CD4-positive, alpha-beta T cell (primary cell): ENCODE results near the gene TFRC. TPM values are rescaled to one million over a fixed set of nuclear protein-coding genes. Genes with fewer than 3 reads are reported as not detected.
A peak's percentile ranks its signal among the peaks of the same experiment; 100 is the strongest.
"Not testable (repeated sequence)": the region's sequence is repeated elsewhere in the genome, so short reads cannot be mapped to it uniquely, and the experiment has no call there.

ENCODE experiments used
- ATAC-seq: fragments of 200-7000 bp; cut with Tn5 transposase; one replicate; pipeline ENCODE4 v1.10.0; 2022; ENCODE audit warnings: mild to moderate bottlenecking; ENCODE audit not compliant: poor library complexity
- CTCF ChIA-PET: fragments of 350-600 bp; sonication (Branson Sonifier 250); formaldehyde crosslinking; loops from one replicate; lab custom pipeline; 2021; ENCODE audit warnings: antibody characterized with exemption, inconsistent platforms; lab: Charles Lee
- POLR2A ChIA-PET: fragments of 350-600 bp; sonication (Branson Sonifier 250); formaldehyde crosslinking; loops from one replicate; lab custom pipeline; 2021; ENCODE audit warnings: antibody characterized with exemption, inconsistent platforms; lab: Charles Lee
- DNase-seq, 14 experiments: peaks; one replicate each; pipeline ENCODE4 v3.0.0-alpha.2; 2013 to 2020; ENCODE audit warnings: mixed read lengths in 2 of 14
- H3K27ac ChIP-seq, 2 donors: one replicate each; pipeline versions ENCODE4 v1.5.1 to v1.7.0; 2013; ENCODE audit warnings: low read length in 2 of 2, low read depth in 1 of 2, mild to moderate bottlenecking in 1 of 2
- H3K27me3 ChIP-seq, 2 experiments: 1 replicate in 1 of 2; 2 replicates in 1 of 2; pipeline versions ENCODE4 v1.6.1 to v1.7.0; 2013; ENCODE audit warnings: low read length in 2 of 2, control low read depth in 1 of 2, mild to moderate bottlenecking in 1 of 2, moderate library complexity in 1 of 2; ENCODE audit not compliant: insufficient read depth in 2 of 2, control insufficient read depth in 1 of 2
- H3K36me3 ChIP-seq: one replicate; pipeline ENCODE4 v1.6.1; 2013; ENCODE audit warnings: low read length, control low read depth; ENCODE audit not compliant: insufficient read depth
- H3K4me1 ChIP-seq: one replicate; pipeline ENCODE4 v1.6.1; 2013; ENCODE audit warnings: low read length, control low read depth; ENCODE audit not compliant: insufficient read depth
- H3K4me3 ChIP-seq: one replicate; pipeline ENCODE4 v1.5.1; 2013; ENCODE audit warnings: mild to moderate bottlenecking, low read length, moderate library complexity
- H3K9me3 ChIP-seq, 2 experiments: 1 replicate in 1 of 2; 2 replicates in 1 of 2; pipeline versions ENCODE4 v1.6.1 to v1.7.0; 2013; ENCODE audit warnings: low read length in 2 of 2, mild to moderate bottlenecking in 2 of 2, control low read depth in 1 of 2, moderate library complexity in 1 of 2; ENCODE audit not compliant: control insufficient read depth in 1 of 2, insufficient read depth in 1 of 2
- H3K27ac Mint-ChIP-seq: one replicate; pipeline ENCODE4 v1.8.0; 2020; ENCODE audit warnings: mixed read lengths
- H3K27me3 Mint-ChIP-seq: one replicate; pipeline ENCODE4 v1.8.0; 2021; ENCODE audit warnings: mixed read lengths
- H3K36me3 Mint-ChIP-seq: one replicate; pipeline ENCODE4 v1.8.0; 2021; ENCODE audit warnings: low read depth, mixed read lengths
- H3K4me1 Mint-ChIP-seq: one replicate; pipeline ENCODE4 v1.8.0; 2021; ENCODE audit warnings: low read depth, mixed read lengths
- H3K4me3 Mint-ChIP-seq: one replicate; pipeline ENCODE4 v1.8.0; 2020; ENCODE audit warnings: mild to moderate bottlenecking, mixed read lengths
- H3K9me3 Mint-ChIP-seq: one replicate; pipeline ENCODE4 v1.8.0; 2020; ENCODE audit warnings: mixed read lengths
- CTCF ChIP-seq: fragments of 200-600 bp; IDR thresholded peaks from one replicate; pipeline ENCODE4 v1.8.0; 2022; ENCODE audit warnings: antibody characterized with exemption, mild to moderate bottlenecking
- intact Hi-C, 2 experiments: fragments of 100-400 bp; cut with DNase I in 1 of 2; cut with micrococcal nuclease in 1 of 2; formaldehyde crosslinking; loops; one replicate each; pipeline versions ENCODE4 v1.15.1 to v1.9.0; 2023 to 2025; cut with DNase I, micrococcal nuclease
- total RNA-seq, 174 experiments: library from RNA in 2 of 174; stranded (reverse) in 2 of 174; gene quantifications; one replicate each; pipeline ENCODE4 v1.2.3 and lab custom pipeline; 2021 to 2026

The TFRC gene
- total RNA-seq, 2 experiments from 2014 or later: 154 to 159 TPM

- H3K27ac Mint-ChIP-seq: no peak overlapping the region
Measured at GRCh38 chr3:196057760-196058331, 24.0 kb downstream of the TFRC start.

GRCh38 chr3:196056371-196056770, 25.5 kb downstream of the TFRC start:
- H3K9me3 ChIP-seq, H3K4me3 ChIP-seq, POLR2A ChIA-PET, ATAC-seq, DNase-seq, CTCF ChIA-PET, intact Hi-C loops, H3K27ac ChIP-seq, H3K4me1 ChIP-seq, H3K9me3 Mint-ChIP-seq, H3K27ac Mint-ChIP-seq, H3K4me3 Mint-ChIP-seq, H3K27me3 Mint-ChIP-seq, H3K4me1 Mint-ChIP-seq, H3K27me3 ChIP-seq: not testable (repeated sequence)
- H3K36me3 Mint-ChIP-seq: peaks cover 98% of the 10 kb centered on the region
- H3K36me3 ChIP-seq: peaks cover 96% of the 10 kb centered on the region

More at GRCh38 chr3:196057760-196058331, 24.0 kb downstream of the TFRC start:
- H3K4me1 Mint-ChIP-seq: no peaks in the 10 kb centered on the region
- no peak for TF ChIP-seq CTCF
- H3K4me1 ChIP-seq: no peaks in the 10 kb centered on the region
- H3K9me3 ChIP-seq: no peaks in the 10 kb centered on the region
- no peak overlapping the region for H3K27ac ChIP-seq
- H3K27me3 ChIP-seq: no peaks in the 10 kb centered on the region
- intact Hi-C loops: no loop called here
- no peak overlapping the region for H3K4me3 ChIP-seq
- ChIA-PET POLR2A (no interaction called here), CTCF (interaction anchor here (1.3 kb wide), 1 partner anchor 15 kb away, joined by 3 read pairs; no protein-coding TSS in a partner anchor)
- H3K36me3 ChIP-seq: peaks cover 95% of the 10 kb centered on the region
- ATAC-seq (no peak), DNase-seq (no peak)
- peaks cover 96% of the 10 kb centered on the region for H3K36me3 Mint-ChIP-seq
- no peaks in the 10 kb centered on the region for H3K27me3 Mint-ChIP-seq
- H3K4me3 Mint-ChIP-seq: no peak overlapping the region
- no peaks in the 10 kb centered on the region for H3K9me3 Mint-ChIP-seq

- peak in 2 of 14 experiments; percentile 61 to 77 for DNase-seq
- H3K27ac ChIP-seq: no peak overlapping the region
- H3K4me1 ChIP-seq: no peaks in the 10 kb centered on the region
- Mint-ChIP-seq H3K36me3 (peaks cover 98% of the 10 kb centered on the region), H3K4me1 (no peaks in the 10 kb centered on the region), H3K27me3 (no peaks in the 10 kb centered on the region), H3K4me3 (no peak overlapping the region), H3K9me3 (no peaks in the 10 kb centered on the region), H3K27ac (no peak overlapping the region)
- no peak for ATAC-seq
- intact Hi-C loops: no loop called here
- no peaks in the 10 kb centered on the region for H3K27me3 ChIP-seq
- no peaks in the 10 kb centered on the region for H3K9me3 ChIP-seq
- CTCF ChIA-PET: no interaction called here
- no peak overlapping the region for H3K4me3 ChIP-seq
- peaks cover 96% of the 10 kb centered on the region for H3K36me3 ChIP-seq
- TF ChIP-seq CTCF: no peak
- POLR2A ChIA-PET: no interaction called here
Measured at GRCh38 chr3:196055683-196056270, 26.1 kb downstream of the TFRC start.
